Parathyroid adenoma (tissue), 2 donors: ENCODE results near the gene TMEM158.

Experiments used
- H2AFZ ChIP-seq: fragments of 300-600 bp; sonication (generic); one replicate; pipeline ENCODE4 v1.7.0; 2017; ENCODE audit warnings: antibody characterized with exemption, mild to moderate bottlenecking
- H3K27ac ChIP-seq: fragments of 300-600 bp; sonication (generic); one replicate; pipeline ENCODE4 v1.7.0; 2017
- H3K27me3 ChIP-seq: fragments of 300-600 bp; sonication (generic); one replicate; pipeline ENCODE4 v1.7.0; 2017; ENCODE audit warnings: low read length; ENCODE audit not compliant: control insufficient read depth, insufficient read depth
- H3K36me3 ChIP-seq: fragments of 300-600 bp; sonication (generic); one replicate; pipeline ENCODE4 v1.7.0; 2017; ENCODE audit warnings: low read length; ENCODE audit not compliant: control insufficient read depth, insufficient read depth
- H3K4me1 ChIP-seq: fragments of 300-600 bp; sonication (generic); one replicate; pipeline ENCODE4 v1.7.0; 2017; ENCODE audit warnings: control low read depth
- H3K4me2 ChIP-seq: fragments of 300-600 bp; sonication (generic); one replicate; pipeline ENCODE4 v1.7.0; 2017; ENCODE audit warnings: low read length
- H3K4me3 ChIP-seq: fragments of 300-600 bp; sonication (generic); one replicate; pipeline ENCODE4 v1.7.0; 2017; ENCODE audit warnings: low read depth, low read length
- H3K79me2 ChIP-seq: fragments of 300-600 bp; sonication (generic); one replicate; pipeline ENCODE4 v1.7.0; 2017; ENCODE audit warnings: control low read depth
- H3K9ac ChIP-seq: fragments of 300-600 bp; sonication (generic); one replicate; pipeline ENCODE4 v1.7.0; 2017; ENCODE audit warnings: mild to moderate bottlenecking
- H3K9me3 ChIP-seq: fragments of 300-600 bp; sonication (generic); one replicate; pipeline ENCODE4 v1.7.0; 2017; ENCODE audit warnings: low read length; ENCODE audit not compliant: control insufficient read depth
- CTCF ChIP-seq: fragments of 300-600 bp; sonication (generic); IDR thresholded peaks from one replicate; pipeline ENCODE4 v1.7.0; 2017; ENCODE audit warnings: antibody characterized with exemption, mild to moderate bottlenecking
- donor health status: primary hyperparathyroidism.

Gene TMEM158

GRCh38 chr3:45209526-45209925 lies 16.6 kb downstream of the TMEM158 start:
- no peaks in the 10 kb centered on the region for H3K9me3 ChIP-seq
- H3K36me3 ChIP-seq: no peaks in the 10 kb centered on the region
- no peak overlapping the region for H2AFZ ChIP-seq
- H3K27me3 ChIP-seq: no peaks in the 10 kb centered on the region
- TF ChIP-seq CTCF: no peak
- no peak overlapping the region for H3K4me2 ChIP-seq
- H3K27ac ChIP-seq: no peak overlapping the region
- H3K9ac ChIP-seq: no peak overlapping the region
- H3K4me1 ChIP-seq: peaks cover 8% of the 10 kb centered on the region
- no peaks in the 10 kb centered on the region for H3K79me2 ChIP-seq
- no peak overlapping the region for H3K4me3 ChIP-seq

- Histone ChIP-seq H3K36me3 (no peaks in the 10 kb centered on the region), H3K9me3 (no peaks in the 10 kb centered on the region), H3K79me2 (no peaks in the 10 kb centered on the region), H2AFZ (no peak overlapping the region), H3K4me3 (no peak overlapping the region), H3K4me1 (peaks cover 8% of the 10 kb centered on the region), H3K27me3 (no peaks in the 10 kb centered on the region), H3K9ac (no peak overlapping the region), H3K4me2 (no peak overlapping the region), H3K27ac (no peak overlapping the region)
- TF ChIP-seq CTCF: no peak
Measured at GRCh38 chr3:45208586-45208985, 17.5 kb downstream of the TMEM158 start.

- no peak overlapping the region for H3K9ac ChIP-seq
- H3K36me3 ChIP-seq: no peaks in the 10 kb centered on the region
- no peaks in the 10 kb centered on the region for H3K9me3 ChIP-seq
- no peaks in the 10 kb centered on the region for H3K27me3 ChIP-seq
- no peak for TF ChIP-seq CTCF
- H3K27ac ChIP-seq: no peak overlapping the region
- peaks cover 8% of the 10 kb centered on the region for H3K4me1 ChIP-seq
- no peak overlapping the region for H3K4me2 ChIP-seq
- H2AFZ ChIP-seq: no peak overlapping the region
- H3K79me2 ChIP-seq: no peaks in the 10 kb centered on the region
- H3K4me3 ChIP-seq: no peak overlapping the region
Measured at GRCh38 chr3:45207446-45207845, 18.6 kb downstream of the TMEM158 start.

- Histone ChIP-seq H2AFZ (no peak overlapping the region), H3K27me3 (no peaks in the 10 kb centered on the region)
- no peak for TF ChIP-seq CTCF
Measured at GRCh38 chr3:45205126-45205525, 21.0 kb downstream of the TMEM158 start.

GRCh38 chr3:45204136-45204535 lies 22.0 kb downstream of the TMEM158 start:
- Histone ChIP-seq H3K36me3 (no peaks in the 10 kb centered on the region), H3K27me3 (no peaks in the 10 kb centered on the region), H3K4me1 (peaks cover 5% of the 10 kb centered on the region), H3K9me3 (no peaks in the 10 kb centered on the region), H2AFZ (no peak overlapping the region), H3K4me3 (no peak overlapping the region), H3K27ac (no peak overlapping the region), H3K4me2 (no peak overlapping the region), H3K79me2 (no peaks in the 10 kb centered on the region), H3K9ac (no peak overlapping the region)
- TF ChIP-seq CTCF: no peak

More at GRCh38 chr3:45205126-45205525, 21.0 kb downstream of the TMEM158 start:
- Histone ChIP-seq H3K79me2 (no peaks in the 10 kb centered on the region), H3K9me3 (no peaks in the 10 kb centered on the region), H3K36me3 (no peaks in the 10 kb centered on the region), H3K9ac (no peak overlapping the region), H3K4me1 (peaks cover 5% of the 10 kb centered on the region), H3K27ac (no peak overlapping the region), H3K4me3 (no peak overlapping the region), H3K4me2 (no peak overlapping the region)
